ENCODE results near the gene DLG5.

DNA sequence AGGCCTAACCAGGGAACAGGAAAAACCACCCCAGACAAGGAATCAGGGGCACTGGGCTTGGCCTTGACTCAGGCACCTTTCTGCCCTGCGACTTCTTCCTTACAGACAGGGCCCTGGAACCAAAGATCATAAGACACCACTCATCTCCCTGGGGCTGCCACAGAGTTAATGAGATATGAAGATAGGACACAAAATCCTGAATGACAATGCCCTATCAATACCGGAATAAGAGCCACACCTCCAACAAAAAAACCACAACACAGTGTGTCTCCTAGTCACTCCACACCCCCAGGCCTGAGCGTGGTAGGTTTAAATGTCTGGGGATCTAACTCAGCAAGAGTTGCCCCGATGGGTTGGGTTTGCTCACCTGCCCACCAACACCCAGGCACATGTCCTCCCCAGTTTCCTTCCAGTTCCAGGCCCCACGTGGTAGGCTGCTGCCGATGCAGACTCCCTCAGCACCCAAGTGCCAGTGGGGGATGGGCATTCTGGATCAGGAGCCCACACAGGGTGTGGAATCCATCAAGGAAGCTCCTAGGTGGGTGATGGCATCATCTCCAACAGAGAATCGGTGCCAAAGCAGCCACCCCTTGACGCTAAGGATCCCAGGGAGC is 3.9 kb downstream of the DLG5 start:
- TF ChIP-seq, protein P1, sequence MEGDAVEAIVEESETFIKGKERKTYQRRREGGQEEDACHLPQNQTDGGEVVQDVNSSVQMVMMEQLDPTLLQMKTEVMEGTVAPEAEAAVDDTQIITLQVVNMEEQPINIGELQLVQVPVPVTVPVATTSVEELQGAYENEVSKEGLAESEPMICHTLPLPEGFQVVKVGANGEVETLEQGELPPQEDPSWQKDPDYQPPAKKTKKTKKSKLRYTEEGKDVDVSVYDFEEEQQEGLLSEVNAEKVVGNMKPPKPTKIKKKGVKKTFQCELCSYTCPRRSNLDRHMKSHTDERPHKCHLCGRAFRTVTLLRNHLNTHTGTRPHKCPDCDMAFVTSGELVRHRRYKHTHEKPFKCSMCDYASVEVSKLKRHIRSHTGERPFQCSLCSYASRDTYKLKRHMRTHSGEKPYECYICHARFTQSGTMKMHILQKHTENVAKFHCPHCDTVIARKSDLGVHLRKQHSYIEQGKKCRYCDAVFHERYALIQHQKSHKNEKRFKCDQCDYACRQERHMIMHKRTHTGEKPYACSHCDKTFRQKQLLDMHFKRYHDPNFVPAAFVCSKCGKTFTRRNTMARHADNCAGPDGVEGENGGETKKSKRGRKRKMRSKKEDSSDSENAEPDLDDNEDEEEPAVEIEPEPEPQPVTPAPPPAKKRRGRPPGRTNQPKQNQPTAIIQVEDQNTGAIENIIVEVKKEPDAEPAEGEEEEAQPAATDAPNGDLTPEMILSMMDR (IDR thresholded peaks at IDR 0.05; ENCODE audit: insufficient read depth, low read depth, low read length), result no peak
- no peak for TF ChIP-seq EZH2 (IDR thresholded peaks at IDR 0.05; ENCODE audit: insufficient read depth, low read length)

All from astrocyte (in vitro differentiated cells and primary cell).